Type B pancreatic cell (in vitro differentiated cells): ENCODE measurements around the gene COL21A1. TPM values are rescaled to one million over a fixed set of nuclear protein-coding genes. Genes with fewer than 3 reads are reported as not detected.

ENCODE experiments used
- DNase-seq: peaks from one replicate; pipeline ENCODE4 v3.0.0; 2021; ENCODE audit warnings: mixed read lengths; ENCODE audit not compliant: unreplicated experiment; ENCODE audit errors: extremely low spot score
- H3K27ac Mint-ChIP-seq: 2 replicates; pipeline ENCODE4 v1.8.0; 2021; ENCODE audit warnings: mild to moderate bottlenecking, mixed read lengths
- H3K27me3 Mint-ChIP-seq: 2 replicates; pipeline ENCODE4 v1.8.0; 2021; ENCODE audit warnings: mixed read lengths
- H3K36me3 Mint-ChIP-seq: 2 replicates; pipeline ENCODE4 v1.8.0; 2021; ENCODE audit warnings: mixed read lengths
- H3K4me1 Mint-ChIP-seq: one replicate; pipeline ENCODE4 v1.8.0; 2021; ENCODE audit warnings: mixed read lengths; ENCODE audit not compliant: unreplicated experiment
- H3K4me3 Mint-ChIP-seq: 2 replicates; pipeline ENCODE4 v1.8.0; 2021; ENCODE audit warnings: mild to moderate bottlenecking, mixed read lengths
- H3K9me3 Mint-ChIP-seq: 2 replicates; pipeline ENCODE4 v1.8.0; 2021; ENCODE audit warnings: mixed read lengths
- CTCF ChIP-seq: fragments of 200-600 bp; sonication (generic); conservative IDR thresholded peaks from 2 replicates; pipeline ENCODE4 v1.5.0; 2021; ENCODE audit warnings: antibody characterized with exemption, mild to moderate bottlenecking
- total RNA-seq: library from RNA; stranded (reverse); gene quantifications from 2 replicates; pipeline ENCODE4 v1.2.1, GENCODE V29; 2021; ENCODE audit warnings: low replicate concordance

Gene COL21A1
- total RNA-seq, 1 donor from 2014 or later = 12.2 TPM

- DNase-seq = no peak
- TF ChIP-seq CTCF = no peak
- H3K4me1 Mint-ChIP-seq = peaks cover 4% of the 10 kb centered on the region
- H3K27me3 Mint-ChIP-seq = no peaks in the 10 kb centered on the region
- peaks cover 4% of the 10 kb centered on the region for H3K36me3 Mint-ChIP-seq
- no peak overlapping the region for H3K27ac Mint-ChIP-seq
- no peak overlapping the region for H3K4me3 Mint-ChIP-seq
- peaks cover 5% of the 10 kb centered on the region for H3K9me3 Mint-ChIP-seq
Measured at GRCh38 chr6:56101141-56101553, 146.2 kb downstream of the COL21A1 start.

GRCh38 chr6:56096946-56097621 lies 150.3 kb downstream of the COL21A1 start:
- H3K9me3 Mint-ChIP-seq = peaks cover 17% of the 10 kb centered on the region
- H3K27ac Mint-ChIP-seq = no peak overlapping the region
- H3K36me3 Mint-ChIP-seq = peaks cover 9% of the 10 kb centered on the region
- H3K27me3 Mint-ChIP-seq = no peaks in the 10 kb centered on the region
- no peak overlapping the region for H3K4me3 Mint-ChIP-seq
- H3K4me1 Mint-ChIP-seq = peaks cover 4% of the 10 kb centered on the region
- no peak for TF ChIP-seq CTCF
- DNase-seq = no peak

GRCh38 chr6:56096541-56096940 lies 150.8 kb downstream of the COL21A1 start:
- Mint-ChIP-seq H3K27ac (no peak overlapping the region), H3K36me3 (peaks cover 9% of the 10 kb centered on the region), H3K4me3 (no peak overlapping the region), H3K27me3 (no peaks in the 10 kb centered on the region), H3K9me3 (peaks cover 17% of the 10 kb centered on the region), H3K4me1 (peaks cover 4% of the 10 kb centered on the region)
- DNase-seq = no peak
- no peak for TF ChIP-seq CTCF

GRCh38 chr6:56093776-56094175 lies 153.6 kb downstream of the COL21A1 start:
- TF ChIP-seq CTCF = no peak
- H3K4me1 Mint-ChIP-seq = peaks cover 11% of the 10 kb centered on the region
- no peak overlapping the region for H3K27ac Mint-ChIP-seq
- no peak overlapping the region for H3K4me3 Mint-ChIP-seq
- DNase-seq = no peak
- peaks cover 12% of the 10 kb centered on the region for H3K9me3 Mint-ChIP-seq
- no peaks in the 10 kb centered on the region for H3K27me3 Mint-ChIP-seq
- peaks cover 4% of the 10 kb centered on the region for H3K36me3 Mint-ChIP-seq

- no peak for DNase-seq
- peaks cover 7% of the 10 kb centered on the region for H3K4me1 Mint-ChIP-seq
- peaks cover 4% of the 10 kb centered on the region for H3K36me3 Mint-ChIP-seq
- H3K27ac Mint-ChIP-seq = peak overlapping the region; percentile 77
- TF ChIP-seq CTCF = no peak
- H3K9me3 Mint-ChIP-seq = peaks cover 12% of the 10 kb centered on the region
- H3K27me3 Mint-ChIP-seq = no peaks in the 10 kb centered on the region
- no peak overlapping the region for H3K4me3 Mint-ChIP-seq
Measured at GRCh38 chr6:56091159-56091869, 156.1 kb downstream of the COL21A1 start.
